DOHH2 (cell line): ENCODE measurements around the gene ANO9.

ENCODE experiments used
- EZH2phosphoT487 ChIP-seq: fragments of 200-600 bp; sonication (generic); IDR thresholded peaks from 2 replicates; pipeline ENCODE4 v1.6.1; 2017; ENCODE audit warnings: borderline replicate concordance, mild to moderate bottlenecking, antibody characterized with exemption, low read length, moderate library complexity, mixed read lengths
- TF ChIP-seq, protein P1 (sequence below): fragments of 200-600 bp; sonication (generic); IDR thresholded peaks from one replicate; pipeline ENCODE4 v1.5.1; 2014; ENCODE audit warnings: antibody characterized with exemption, mild to moderate bottlenecking, low read depth, low read length; ENCODE audit not compliant: poor library complexity, severe bottlenecking

DNA sequence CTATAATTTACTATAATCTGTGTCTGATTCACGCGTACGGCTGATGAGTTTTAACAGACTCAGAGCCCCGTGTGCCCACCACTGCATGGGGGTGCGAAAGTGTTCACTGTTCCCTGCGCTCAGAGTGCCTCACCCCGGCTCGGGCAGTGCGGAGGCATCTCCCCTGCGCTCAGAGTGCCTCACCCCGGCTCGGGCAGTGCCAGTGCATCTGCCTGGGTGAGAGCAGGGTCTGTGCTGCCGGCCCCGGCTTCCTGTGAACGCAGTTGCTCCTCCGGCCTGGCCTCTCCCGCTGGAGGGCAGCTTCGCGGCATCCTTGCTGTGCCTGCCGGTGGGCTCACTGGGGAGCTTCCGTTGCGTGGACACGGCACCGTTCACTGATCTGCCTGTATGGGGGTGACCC lies 22.5 kb upstream of the ANO9 start:
- TF ChIP-seq, protein P1, sequence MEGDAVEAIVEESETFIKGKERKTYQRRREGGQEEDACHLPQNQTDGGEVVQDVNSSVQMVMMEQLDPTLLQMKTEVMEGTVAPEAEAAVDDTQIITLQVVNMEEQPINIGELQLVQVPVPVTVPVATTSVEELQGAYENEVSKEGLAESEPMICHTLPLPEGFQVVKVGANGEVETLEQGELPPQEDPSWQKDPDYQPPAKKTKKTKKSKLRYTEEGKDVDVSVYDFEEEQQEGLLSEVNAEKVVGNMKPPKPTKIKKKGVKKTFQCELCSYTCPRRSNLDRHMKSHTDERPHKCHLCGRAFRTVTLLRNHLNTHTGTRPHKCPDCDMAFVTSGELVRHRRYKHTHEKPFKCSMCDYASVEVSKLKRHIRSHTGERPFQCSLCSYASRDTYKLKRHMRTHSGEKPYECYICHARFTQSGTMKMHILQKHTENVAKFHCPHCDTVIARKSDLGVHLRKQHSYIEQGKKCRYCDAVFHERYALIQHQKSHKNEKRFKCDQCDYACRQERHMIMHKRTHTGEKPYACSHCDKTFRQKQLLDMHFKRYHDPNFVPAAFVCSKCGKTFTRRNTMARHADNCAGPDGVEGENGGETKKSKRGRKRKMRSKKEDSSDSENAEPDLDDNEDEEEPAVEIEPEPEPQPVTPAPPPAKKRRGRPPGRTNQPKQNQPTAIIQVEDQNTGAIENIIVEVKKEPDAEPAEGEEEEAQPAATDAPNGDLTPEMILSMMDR: no peak
- TF ChIP-seq EZH2phosphoT487: no peak
